ENCODE data around the gene RNU6-9. TPM values are rescaled to one million over a fixed set of nuclear protein-coding genes. Genes with fewer than 3 reads are reported as not detected.

RNU6-9 gene
- total RNA-seq, 1 experiment from 2014 or later, result not detected

DNA sequence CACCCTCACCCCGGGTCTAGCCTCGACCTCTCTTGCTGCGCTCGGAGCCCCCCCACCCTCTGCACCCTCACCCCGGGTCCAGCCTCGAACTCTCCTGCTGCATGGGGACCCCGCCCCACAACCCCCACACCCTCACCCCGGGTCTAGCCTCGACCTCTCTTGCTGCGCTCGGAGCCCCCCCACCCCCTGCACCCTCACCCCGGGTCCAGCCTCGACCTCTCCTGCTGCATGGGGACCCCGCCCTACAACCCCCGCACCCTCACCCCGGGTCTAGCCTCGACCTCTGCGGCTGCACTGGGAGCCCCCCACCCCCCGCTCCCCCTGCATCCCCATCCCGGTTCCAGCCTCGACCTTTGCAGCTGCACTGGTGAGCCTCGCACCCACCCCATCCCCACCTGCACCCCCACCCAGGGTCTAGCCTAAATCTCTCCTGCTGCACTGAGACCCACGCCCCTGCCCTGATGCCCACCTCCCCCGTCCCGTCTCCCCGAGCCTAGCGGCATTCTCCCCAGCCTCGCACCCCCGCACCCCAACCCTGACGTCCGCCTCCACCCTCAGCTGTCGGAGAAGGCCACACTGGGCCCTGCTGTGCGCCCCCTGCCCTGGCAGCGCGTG is 32.0 kb upstream of the RNU6-9 start:
- DNase-seq (ENCODE audit: extremely low read depth, low read depth), result no peak

GRCh38 chr19:861756-862580 is 31.3 kb upstream of the RNU6-9 start:
- no peak for DNase-seq (ENCODE audit: extremely low read depth, low read depth)

DNA sequence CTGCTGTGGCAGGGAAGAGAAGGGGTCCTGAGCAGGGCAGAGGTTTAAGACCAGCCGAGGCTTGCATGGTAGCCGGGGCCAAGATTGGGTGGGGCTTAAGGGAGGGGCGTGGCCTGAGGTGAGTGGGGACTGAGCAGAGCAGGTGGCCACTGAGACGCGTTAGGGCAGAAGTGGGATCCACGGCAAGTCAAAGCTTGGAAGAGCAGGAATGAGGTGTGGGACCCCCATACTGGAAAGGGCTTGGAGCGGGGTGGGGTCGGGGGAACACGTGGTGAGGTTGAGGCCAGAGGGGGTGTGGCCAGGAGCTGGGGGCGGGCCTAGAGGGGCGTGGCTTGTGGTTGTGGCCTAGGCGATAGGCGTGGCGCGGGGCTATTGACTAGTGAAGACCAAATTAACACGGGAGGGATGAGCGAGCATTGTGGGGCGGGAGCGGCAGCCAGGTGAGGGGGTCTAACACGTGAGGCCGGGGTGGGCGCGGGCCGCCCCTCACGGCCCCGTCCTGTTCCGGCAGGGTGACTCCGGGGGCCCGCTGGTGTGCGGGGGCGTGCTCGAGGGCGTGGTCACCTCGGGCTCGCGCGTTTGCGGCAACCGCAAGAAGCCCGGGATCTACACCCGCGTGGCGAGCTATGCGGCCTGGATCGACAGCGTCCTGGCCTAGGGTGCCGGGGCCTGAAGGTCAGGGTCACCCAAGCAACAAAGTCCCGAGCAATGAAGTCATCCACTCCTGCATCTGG is 30.5 kb upstream of the RNU6-9 start:
- DNase-seq (ENCODE audit: extremely low read depth, low read depth), result no peak

DNA sequence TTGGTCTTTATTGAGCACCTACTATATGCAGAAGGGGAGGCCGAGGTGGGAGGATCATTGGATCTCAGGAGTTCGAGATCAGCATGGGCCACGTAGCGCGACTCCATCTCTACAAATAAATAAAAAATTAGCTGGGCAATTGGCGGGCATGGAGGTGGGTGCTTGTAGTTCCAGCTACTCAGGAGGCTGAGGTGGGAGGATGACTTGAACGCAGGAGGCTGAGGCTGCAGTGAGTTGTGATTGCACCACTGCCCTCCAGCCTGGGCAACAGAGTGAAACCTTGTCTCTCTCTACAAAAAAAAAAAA is 30.0 kb upstream of the RNU6-9 start:
- DNase-seq (ENCODE audit: extremely low read depth, low read depth), result no peak

DNA sequence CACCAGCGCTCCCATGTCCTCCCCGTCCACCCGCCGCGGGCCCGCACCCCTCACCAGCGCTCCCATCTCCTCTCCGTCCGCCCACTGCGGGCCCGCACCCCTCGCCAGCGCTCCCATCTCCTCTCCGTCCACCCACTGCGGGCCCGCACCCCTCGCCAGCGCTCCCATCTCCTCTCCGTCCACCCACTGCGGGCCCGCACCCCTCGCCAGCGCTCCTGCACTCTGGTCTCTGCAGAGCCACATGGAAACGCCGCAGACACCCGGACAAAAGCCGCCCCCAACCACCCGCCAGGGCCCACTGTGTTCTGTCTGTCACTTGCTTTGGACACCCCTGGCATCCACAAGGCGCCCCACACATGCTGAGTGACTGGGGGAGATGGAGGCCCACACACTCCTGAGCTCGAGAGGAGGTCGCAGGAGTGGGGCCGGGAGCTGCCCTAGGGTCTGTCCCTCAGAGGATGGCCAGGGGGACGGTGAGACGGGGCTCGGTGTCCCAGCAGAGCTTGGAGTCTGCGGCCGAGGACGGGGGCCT is 26.4 kb upstream of the RNU6-9 start:
- DNase-seq (ENCODE audit: extremely low read depth, low read depth), result no peak

DNA sequence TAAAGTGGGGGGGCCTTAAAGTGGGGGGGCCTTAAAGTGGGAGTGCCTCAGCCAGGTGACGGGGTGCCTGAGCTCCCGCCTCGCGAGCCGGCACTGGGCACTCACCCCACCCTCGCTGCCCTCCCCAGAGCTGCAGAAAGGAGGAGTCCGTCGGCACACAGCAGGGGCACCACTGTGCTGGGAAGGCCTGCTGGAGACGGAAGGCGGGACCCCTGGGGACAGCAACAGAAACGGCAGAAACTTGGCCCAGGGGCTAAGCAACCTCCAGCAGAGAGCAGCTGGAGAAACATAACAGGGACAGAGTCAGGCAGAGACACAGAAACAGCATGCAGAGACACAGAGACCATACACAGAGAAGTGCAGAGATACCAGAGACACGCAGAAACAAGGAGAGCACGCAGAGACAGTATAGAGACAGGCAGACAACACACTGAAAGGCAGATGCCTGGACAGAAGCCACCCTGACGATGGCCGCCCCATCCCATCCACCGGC is 25.9 kb upstream of the RNU6-9 start:
- no peak for DNase-seq (ENCODE audit: extremely low read depth, low read depth)

- DNase-seq (ENCODE audit: extremely low read depth, low read depth), result no peak
These were observed 25.3 kb upstream of the RNU6-9 start for GRCh38 chr19:867855-868457.

GRCh38 chr19:868458-869244 is 24.6 kb upstream of the RNU6-9 start:
- no peak for DNase-seq (ENCODE audit: extremely low read depth, low read depth)

GRCh38 chr19:869245-870177 is 23.8 kb upstream of the RNU6-9 start:
- peak; percentile 52 for DNase-seq (ENCODE audit: extremely low read depth, low read depth)

DNA sequence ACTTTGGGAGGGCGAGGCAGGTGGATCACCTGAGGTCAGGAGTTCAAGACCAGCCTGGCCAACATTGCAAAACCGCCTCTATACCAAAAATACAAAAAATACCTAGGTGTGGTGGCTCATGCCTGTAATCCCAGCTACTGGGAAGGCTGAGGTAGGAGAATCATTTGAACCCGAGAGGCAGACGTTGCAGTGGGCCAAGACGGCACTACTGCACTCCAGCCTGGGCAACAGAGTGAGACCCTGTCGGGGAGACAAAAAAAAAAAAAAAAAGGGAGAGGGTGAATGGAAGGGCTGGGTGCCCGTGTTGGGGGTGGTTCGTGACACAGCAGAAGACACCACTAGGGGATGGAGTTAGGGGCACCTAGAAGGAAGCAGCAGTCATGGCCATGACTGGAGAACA is 23.0 kb upstream of the RNU6-9 start:
- no peak for DNase-seq (ENCODE audit: extremely low read depth, low read depth)

DNA sequence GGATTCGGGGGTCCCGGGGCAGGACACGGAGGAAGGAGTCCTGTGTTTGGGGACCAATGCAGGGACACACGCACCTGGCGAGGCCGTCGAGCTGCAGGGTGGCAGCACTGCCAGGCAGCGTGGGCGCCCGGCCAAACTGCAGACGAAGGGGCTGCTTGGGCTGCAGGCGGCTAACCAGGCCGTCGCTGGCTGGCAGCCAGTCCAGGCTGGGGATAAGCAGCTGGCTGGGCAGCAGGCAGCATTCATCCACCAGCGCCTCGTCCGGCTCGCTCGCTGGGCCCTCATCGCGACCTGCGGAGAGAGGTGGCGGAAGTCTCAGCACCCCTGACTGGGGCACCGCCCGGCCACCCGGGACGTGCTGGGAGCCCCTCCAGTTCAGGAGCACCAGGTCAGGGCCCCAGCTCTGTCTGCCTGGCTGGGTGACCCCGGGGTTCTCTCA is 22.3 kb upstream of the RNU6-9 start:
- no peak for DNase-seq (ENCODE audit: extremely low read depth, low read depth)

GRCh38 chr19:871446-872265 is 21.6 kb upstream of the RNU6-9 start:
- no peak for DNase-seq (ENCODE audit: extremely low read depth, low read depth)

DNA sequence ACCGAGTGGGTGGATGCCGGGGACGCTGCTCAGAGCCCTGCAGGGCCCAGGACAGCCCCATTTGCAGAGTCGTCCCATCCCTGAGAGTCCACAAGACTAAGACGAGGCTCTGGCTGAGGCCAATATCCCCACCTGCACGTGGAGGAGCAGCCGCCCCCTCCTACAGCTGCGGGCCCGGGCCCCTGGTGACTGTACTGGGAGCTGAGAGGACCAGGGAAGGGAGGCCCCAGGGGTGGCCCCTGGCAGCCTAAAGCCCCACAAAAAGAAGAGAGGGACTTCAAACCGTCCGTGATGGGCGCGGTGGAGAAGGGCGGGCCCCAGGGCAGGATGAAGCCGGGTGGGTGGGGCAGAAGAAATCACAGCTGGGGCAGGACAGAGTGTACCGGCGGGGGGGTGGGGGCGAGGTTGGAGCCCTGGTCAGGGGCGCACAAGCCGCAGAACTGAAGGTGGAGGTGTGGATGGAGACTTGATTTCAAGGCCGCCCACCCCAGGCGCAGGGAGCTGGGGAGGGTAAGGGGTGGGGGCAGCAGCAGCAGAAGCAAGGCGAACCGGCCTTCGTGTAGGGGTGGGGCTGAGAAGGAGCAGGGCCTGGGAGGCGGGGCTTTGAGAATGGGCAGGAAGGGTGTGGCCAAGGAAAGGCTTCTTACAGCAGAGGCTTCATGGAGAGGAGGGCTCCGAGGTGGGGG is 20.9 kb upstream of the RNU6-9 start:
- DNase-seq (ENCODE audit: extremely low read depth, low read depth), result peak; percentile 88

GRCh38 chr19:873084-873483 is 20.2 kb upstream of the RNU6-9 start:
- DNase-seq (ENCODE audit: extremely low read depth, low read depth), result peak; percentile 75

- no peak for DNase-seq (ENCODE audit: extremely low read depth, low read depth)
These were observed 19.7 kb upstream of the RNU6-9 start for GRCh38 chr19:873561-874041.

DNA sequence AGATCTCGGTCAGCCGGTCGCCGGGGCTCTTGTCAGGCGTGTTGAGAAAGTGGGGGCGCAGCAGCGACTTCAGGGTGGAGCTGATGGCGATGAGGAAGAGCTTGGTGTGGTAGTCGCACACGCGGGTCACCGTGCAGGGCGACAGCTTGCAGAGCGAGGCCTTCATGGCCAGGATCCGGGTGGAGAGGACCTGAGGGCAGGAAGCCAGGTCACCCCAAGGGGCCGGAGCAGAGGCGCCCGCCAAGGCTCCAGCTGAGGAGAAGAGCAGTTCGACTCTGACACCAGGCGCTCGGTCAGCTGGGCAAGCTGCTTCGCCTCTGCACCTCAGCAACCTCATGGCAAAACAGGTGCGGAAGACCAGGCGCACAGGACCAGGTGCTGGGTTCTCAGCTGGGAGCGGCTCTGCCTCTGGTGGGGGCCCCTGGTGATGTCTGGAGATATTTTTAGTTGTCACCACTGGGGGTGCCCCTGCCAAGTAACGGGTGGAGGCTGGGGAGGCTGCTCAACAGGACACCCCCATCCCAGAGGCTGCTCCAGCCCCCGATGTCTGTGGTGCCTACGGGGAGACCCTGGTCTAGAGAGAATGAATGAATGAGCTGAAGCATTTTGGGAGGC is 17.9 kb upstream of the RNU6-9 start:
- DNase-seq (ENCODE audit: extremely low read depth, low read depth), result no peak

GRCh38 chr19:876089-876488 is 17.2 kb upstream of the RNU6-9 start:
- DNase-seq (ENCODE audit: extremely low read depth, low read depth), result no peak

Measured in NCI-H460 (cell line).